IPS-20b (cell line): ENCODE measurements around the gene SLC4A7.

Experiments used
- H3K27ac ChIP-seq: one replicate; pipeline ENCODE4 v1.5.1; 2013; ENCODE audit warnings: low read length
- H3K27me3 ChIP-seq: 2 replicates; pipeline ENCODE4 v1.6.1; 2013; ENCODE audit warnings: mild to moderate bottlenecking, low read length, inconsistent platforms; ENCODE audit not compliant: insufficient read depth
- H3K36me3 ChIP-seq: 2 replicates; pipeline ENCODE4 v1.6.1; 2013; ENCODE audit warnings: low read depth, mild to moderate bottlenecking, inconsistent platforms, low read length, moderate library complexity; ENCODE audit not compliant: insufficient read depth
- H3K4me1 ChIP-seq: 2 replicates; pipeline ENCODE4 v1.6.1; 2013; ENCODE audit warnings: mild to moderate bottlenecking, control low read depth, inconsistent platforms, low read length, moderate library complexity; ENCODE audit not compliant: insufficient read depth
- H3K4me3 ChIP-seq: 2 replicates; pipeline ENCODE4 v1.5.1; 2013; ENCODE audit warnings: mild to moderate bottlenecking, low read length, inconsistent platforms
- H3K9ac ChIP-seq: 2 replicates; pipeline ENCODE4 v1.6.1; 2013; ENCODE audit warnings: low read depth, mild to moderate bottlenecking, inconsistent platforms, low read length, moderate library complexity
- H3K9me3 ChIP-seq: 2 replicates; pipeline ENCODE4 v1.6.1; 2013; ENCODE audit warnings: mild to moderate bottlenecking, low read depth, low read length, inconsistent platforms; ENCODE audit not compliant: insufficient read depth

Gene SLC4A7

DNA sequence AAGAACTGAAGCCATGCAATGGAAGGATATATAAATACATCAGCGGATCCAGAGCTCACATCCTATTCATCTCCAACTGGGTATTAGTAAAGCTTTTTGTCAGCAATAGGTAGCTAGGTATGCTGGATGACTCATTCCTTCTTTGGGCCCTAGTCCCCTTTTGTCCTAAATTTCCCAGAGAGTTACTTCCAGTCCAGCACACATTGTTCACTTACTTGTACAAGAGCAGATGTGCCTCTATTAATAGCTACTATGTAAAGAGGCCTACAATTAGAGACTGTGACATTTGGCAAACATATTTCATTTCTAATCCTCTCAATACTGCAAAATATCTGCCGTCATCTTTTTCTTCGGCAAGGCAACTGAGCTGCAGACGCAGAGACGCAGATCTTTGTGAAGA is 1.7 kb upstream of the SLC4A7 start:
- Histone ChIP-seq H3K27me3 (no peaks in the 10 kb centered on the region), H3K9ac (no peak overlapping the region), H3K9me3 (no peaks in the 10 kb centered on the region), H3K4me3 (no peak overlapping the region), H3K4me1 (peaks cover 3% of the 10 kb centered on the region; the same call in 1 of the 2 replicates), H3K27ac (no peak overlapping the region), H3K36me3 (no peaks in the 10 kb centered on the region)

DNA sequence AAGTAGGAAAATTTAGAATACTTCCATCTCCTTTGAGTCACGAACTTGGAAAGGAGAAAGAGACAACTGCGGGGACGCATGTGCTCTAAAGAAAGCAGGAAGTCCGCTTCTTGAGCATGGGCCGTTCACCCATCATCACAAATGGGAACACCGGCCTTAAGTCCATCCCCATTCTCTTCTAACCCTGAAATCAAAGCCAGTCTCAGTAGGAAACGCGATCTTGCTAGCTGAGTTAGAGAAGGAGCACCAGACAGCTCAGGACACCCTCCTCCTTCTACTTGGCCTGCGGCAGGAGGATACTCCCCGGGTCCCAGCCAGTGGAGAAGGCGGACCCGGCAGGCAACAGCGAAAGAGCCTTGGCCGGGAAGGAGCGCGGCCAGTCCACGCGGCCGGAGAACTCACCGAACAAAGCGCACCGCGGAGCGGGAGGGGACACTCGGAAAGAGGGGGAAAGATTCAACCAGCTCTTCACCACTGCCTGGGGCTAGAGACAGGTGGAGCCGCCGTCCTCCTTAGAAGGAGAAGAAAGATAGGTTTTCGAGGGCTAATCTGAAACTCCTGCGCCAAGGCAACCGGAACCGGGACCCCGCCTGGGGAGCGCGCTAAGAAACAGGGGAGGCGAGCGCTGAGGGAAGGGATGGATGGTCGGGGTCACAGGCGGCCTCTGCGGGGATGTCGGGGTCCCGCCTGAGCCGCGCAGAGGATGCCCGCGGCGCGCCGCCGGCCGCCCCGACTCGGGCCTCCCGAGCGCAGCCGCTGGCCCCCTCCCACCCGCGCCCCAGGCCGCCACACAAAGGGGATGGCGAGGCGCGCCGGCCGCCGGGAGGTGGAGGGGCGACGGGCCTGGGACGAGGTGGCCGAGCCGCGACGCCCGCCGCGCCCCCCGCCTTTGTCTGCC is 818 bp downstream of the SLC4A7 start:
- peak overlapping the region; percentile 61 for H3K27ac ChIP-seq
- peak overlapping the region; percentile 88 for H3K4me3 ChIP-seq

DNA sequence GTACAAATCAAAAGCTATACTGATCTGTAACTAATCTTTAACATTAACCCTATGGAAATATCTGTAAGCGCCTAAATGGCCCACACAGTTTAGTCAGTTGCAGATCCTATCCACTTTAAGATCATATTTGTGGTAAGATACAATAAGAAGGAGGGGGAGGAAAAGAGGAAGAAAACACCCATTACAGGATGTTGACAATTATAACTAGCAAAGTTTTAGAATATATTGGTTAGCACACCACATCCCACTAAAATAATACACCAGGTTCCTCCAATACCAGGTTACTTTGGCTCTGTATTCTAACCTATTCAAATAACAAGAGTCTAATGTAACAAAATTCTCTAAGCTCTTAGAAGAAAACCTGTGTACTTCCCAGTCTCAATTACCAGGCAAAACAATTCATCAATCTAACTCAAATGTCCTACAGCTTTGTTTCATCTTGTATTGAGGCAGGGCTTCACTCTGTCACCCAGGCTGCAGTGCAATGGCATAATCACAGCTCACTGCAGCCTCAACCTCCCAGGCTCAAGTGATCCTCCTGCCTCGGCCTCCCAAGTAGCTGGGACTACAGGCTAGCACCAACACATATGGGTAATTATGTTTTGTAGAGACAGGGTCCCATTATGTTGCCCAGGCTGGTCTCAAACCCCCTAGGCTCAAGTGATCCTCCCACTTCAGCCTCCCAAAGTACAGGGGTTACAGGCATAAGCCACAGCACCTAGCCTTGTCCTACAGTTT is 4.2 kb downstream of the SLC4A7 start:
- Histone ChIP-seq H3K4me1 (peaks cover 3% of the 10 kb centered on the region; the same call in 1 of the 2 replicates), H3K9me3 (no peaks in the 10 kb centered on the region), H3K36me3 (no peaks in the 10 kb centered on the region), H3K27me3 (no peaks in the 10 kb centered on the region), H3K4me3 (no peak overlapping the region), H3K9ac (no peak overlapping the region), H3K27ac (no peak overlapping the region)

More for the DNA sequence above, 818 bp downstream of the SLC4A7 start:
- H3K27me3 ChIP-seq = no peaks in the 10 kb centered on the region
- peak overlapping the region; percentile 93 for H3K9ac ChIP-seq
- no peaks in the 10 kb centered on the region for H3K36me3 ChIP-seq
- no peaks in the 10 kb centered on the region for H3K9me3 ChIP-seq
- H3K4me1 ChIP-seq = peaks cover 3% of the 10 kb centered on the region; the same call in 1 of the 2 replicates

DNA sequence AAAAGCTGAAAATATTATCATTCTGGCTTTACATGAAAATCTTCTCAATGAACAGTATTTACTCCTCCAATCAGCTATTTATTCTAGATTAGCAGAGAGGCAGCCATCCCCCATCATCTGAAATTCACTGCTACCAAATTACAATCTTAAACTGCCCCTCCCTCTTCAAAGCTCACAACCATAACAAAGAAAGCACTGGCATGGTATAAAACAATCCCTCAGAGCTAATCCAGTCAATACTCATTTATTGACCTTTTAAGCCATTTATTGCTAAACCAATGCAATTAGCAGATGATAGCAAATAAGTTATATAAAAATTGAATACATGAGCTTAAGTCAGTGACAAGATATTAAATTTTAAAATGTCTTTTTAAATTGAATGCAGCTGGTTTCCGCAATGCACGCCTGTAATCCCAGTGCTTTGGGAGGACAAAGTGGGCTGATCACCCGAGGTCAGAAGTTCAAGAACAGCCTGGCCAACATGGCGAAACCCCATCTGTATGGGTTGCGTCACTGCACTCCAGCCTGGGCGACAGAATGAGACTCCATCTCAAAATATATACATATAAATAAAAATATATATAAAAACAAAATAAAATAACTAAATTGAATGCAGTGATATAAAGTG is 12.1 kb downstream of the SLC4A7 start:
- no peaks in the 10 kb centered on the region for H3K9me3 ChIP-seq
- H3K4me1 ChIP-seq = 0 out of 2 replicates have a peak, but pooled peaks cover 3% of the 10 kb centered on the region
- H3K4me3 ChIP-seq = no peak overlapping the region
- H3K36me3 ChIP-seq = 0 out of 2 replicates have a peak, but pooled peaks cover 3% of the 10 kb centered on the region
- H3K9ac ChIP-seq = no peak overlapping the region
- no peaks in the 10 kb centered on the region for H3K27me3 ChIP-seq
- no peak overlapping the region for H3K27ac ChIP-seq

DNA sequence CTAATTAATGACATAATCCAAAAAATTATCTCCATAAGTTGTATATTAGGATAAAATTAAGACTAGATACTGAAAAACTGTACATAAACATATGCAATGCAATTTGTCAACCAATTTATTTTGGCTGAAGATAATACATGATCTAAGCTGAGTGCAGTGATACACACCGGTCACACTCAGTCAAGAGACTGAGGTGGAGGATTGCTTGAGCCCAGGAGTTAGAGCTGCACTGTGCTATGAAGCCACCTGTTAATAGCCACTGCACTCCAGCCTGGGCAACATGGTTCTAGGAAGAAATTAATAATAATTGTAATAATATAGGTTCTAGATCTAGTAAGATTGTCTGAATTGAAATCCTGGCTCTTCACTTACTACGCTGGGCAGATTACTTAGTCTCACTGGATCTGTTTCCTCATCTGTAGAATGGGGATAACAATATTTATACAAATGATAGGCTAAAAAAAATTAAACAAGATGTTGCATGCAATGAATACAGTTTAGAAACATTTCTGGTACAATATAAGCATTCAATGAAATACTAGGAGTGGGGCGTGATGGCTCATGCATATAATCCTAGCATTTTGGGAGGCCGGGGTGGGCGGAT is 15.8 kb downstream of the SLC4A7 start:
- H3K9ac ChIP-seq = no peak overlapping the region
- H3K4me3 ChIP-seq = no peak overlapping the region
- 0 out of 2 replicates have a peak, but pooled peaks cover 2% of the 10 kb centered on the region for H3K36me3 ChIP-seq
- no peaks in the 10 kb centered on the region for H3K9me3 ChIP-seq
- H3K27ac ChIP-seq = no peak overlapping the region
- 0 out of 2 replicates have a peak, but pooled peaks cover 3% of the 10 kb centered on the region for H3K4me1 ChIP-seq
- H3K27me3 ChIP-seq = no peaks in the 10 kb centered on the region

DNA sequence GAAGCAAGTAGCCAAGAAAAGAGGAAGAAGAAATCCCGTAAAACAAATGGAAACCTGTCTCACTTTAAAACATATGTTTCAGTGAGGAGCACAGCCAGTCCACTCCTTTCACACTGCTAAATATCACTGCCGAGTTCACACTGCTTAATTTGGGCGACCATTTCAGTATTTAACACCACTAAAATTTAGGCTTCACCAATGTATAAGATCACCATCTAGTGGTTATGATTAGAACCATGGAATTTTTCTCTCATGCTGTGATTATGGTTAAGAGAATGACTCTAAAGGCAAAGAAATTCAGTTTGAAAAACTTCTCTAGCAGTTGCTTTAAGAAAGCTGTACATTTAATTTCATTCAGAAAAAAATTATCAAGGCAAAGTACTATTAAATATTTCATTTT is 16.6 kb downstream of the SLC4A7 start:
- H3K27ac ChIP-seq = no peak overlapping the region
- H3K9ac ChIP-seq = no peak overlapping the region
- H3K4me3 ChIP-seq = no peak overlapping the region
- H3K27me3 ChIP-seq = no peaks in the 10 kb centered on the region
- no peaks in the 10 kb centered on the region for H3K36me3 ChIP-seq
- 0 out of 2 replicates have a peak, but pooled peaks cover 3% of the 10 kb centered on the region for H3K4me1 ChIP-seq
- H3K9me3 ChIP-seq = no peaks in the 10 kb centered on the region

DNA sequence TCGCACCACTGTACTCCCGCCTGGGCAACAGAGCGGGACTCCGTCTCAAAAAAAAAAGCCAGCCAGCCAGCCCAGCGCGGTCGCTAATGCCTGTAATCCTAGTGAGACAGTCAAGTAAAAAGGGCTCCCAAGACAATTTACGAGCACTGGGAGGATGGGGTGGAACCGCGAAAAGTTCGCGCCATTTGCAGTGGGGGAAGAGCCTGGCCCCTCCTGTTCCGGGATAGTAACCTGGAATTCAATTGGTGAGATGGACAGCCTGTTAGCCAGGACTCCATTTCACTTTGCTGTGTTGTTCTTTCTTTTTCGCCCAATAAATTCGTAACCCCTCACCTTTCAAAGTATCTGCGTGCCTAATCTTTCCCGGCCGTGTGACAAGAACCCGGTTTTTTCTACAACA is 19.5 kb downstream of the SLC4A7 start:
- H3K4me1 ChIP-seq = no peaks in the 10 kb centered on the region
- no peaks in the 10 kb centered on the region for H3K36me3 ChIP-seq
- no peak overlapping the region for H3K4me3 ChIP-seq
- H3K27me3 ChIP-seq = no peaks in the 10 kb centered on the region
- no peak overlapping the region for H3K27ac ChIP-seq
- no peaks in the 10 kb centered on the region for H3K9me3 ChIP-seq
- H3K9ac ChIP-seq = no peak overlapping the region

DNA sequence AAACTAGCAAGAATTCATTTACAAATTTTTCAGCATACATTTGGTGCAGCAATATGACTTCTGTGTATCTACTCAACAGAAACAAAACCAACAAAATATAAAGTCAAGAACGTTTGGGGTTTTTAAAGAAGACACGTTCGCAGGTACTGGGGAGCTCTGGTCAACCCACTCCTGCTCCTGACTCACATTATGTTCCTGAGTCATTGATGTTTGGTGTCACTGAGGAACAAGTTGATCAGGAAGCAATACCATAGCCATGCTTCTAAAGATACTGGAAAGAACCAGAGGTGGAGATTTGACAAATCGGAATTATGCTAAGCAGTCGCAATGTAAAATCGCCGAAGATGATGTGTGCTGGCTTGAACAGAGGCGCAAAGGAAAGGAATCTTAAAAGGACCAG is 22.0 kb downstream of the SLC4A7 start:
- no peak overlapping the region for H3K9ac ChIP-seq
- H3K9me3 ChIP-seq = no peaks in the 10 kb centered on the region
- no peaks in the 10 kb centered on the region for H3K36me3 ChIP-seq
- H3K27ac ChIP-seq = no peak overlapping the region
- peaks cover 5% of the 10 kb centered on the region; the same call in 1 of the 2 replicates for H3K4me1 ChIP-seq
- no peaks in the 10 kb centered on the region for H3K27me3 ChIP-seq
- no peak overlapping the region for H3K4me3 ChIP-seq

DNA sequence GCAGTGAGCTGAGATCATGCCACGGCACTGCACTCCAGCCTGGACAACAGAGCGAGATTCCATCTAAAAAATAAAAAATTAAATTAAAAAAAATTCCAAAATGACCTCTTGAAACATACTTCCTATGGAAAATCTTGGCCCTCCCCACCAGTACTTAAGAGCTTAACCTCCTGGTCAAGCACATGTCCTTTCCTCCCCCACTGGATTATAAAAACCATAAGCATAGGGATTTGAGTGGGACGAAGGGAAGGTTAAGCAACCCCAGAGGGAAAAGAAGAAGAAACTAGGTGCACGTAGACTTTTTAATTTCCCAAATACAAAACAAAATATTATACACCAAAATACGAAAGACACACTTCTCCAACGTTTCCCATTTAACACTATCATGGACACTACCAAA is 25.3 kb downstream of the SLC4A7 start:
- Histone ChIP-seq H3K9ac (no peak overlapping the region), H3K36me3 (no peaks in the 10 kb centered on the region), H3K27me3 (no peaks in the 10 kb centered on the region), H3K27ac (no peak overlapping the region), H3K4me3 (no peak overlapping the region), H3K4me1 (peaks cover 16% of the 10 kb centered on the region), H3K9me3 (no peaks in the 10 kb centered on the region)

DNA sequence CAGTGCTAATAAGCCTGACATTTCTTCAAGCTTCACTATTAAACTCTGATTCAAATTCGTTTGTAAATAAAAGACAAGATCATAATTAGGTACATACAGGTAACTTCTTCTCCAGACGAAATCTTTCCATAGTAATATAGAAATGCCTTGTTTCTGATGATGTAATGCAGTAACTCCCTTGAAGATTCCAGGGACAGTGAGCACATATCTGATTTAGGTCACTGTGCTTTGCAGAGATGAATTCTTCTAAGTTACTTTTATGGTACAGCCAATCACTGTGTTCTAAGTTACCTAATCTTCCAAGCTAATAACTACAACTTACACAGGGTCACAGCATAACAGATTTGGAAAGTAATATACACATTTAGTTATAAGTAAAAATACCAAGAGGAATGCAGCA is 27.6 kb downstream of the SLC4A7 start:
- Histone ChIP-seq H3K27ac (no peak overlapping the region), H3K9ac (no peak overlapping the region), H3K9me3 (no peaks in the 10 kb centered on the region), H3K4me1 (peaks cover 16% of the 10 kb centered on the region), H3K4me3 (no peak overlapping the region), H3K27me3 (no peaks in the 10 kb centered on the region), H3K36me3 (peaks cover 4% of the 10 kb centered on the region; the same call in 1 of the 2 replicates)

DNA sequence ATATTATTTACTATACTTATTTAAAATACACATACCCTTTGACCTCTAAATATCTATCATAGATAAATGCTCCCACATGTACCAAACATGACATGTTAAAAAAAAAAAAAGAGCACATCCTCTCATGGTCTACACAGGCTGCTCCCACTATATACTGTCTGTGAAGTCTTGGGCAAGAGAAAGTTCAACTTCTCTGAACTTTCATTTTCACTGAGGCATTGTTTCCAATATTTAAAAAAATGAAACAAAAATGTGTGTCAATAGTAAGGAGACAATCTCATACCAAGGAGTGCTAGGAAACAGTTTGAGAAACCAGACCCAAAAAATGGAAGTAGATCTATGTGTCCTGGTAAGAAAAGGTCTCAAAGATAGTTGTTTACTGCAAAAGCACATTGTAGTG is 29.3 kb downstream of the SLC4A7 start:
- H3K4me1 ChIP-seq = peaks cover 16% of the 10 kb centered on the region
- no peaks in the 10 kb centered on the region for H3K27me3 ChIP-seq
- no peaks in the 10 kb centered on the region for H3K9me3 ChIP-seq
- no peak overlapping the region for H3K4me3 ChIP-seq
- no peak overlapping the region for H3K27ac ChIP-seq
- peaks cover 7% of the 10 kb centered on the region; the same call in 1 of the 2 replicates for H3K36me3 ChIP-seq
- no peak overlapping the region for H3K9ac ChIP-seq
